Cardiac muscle cell (in vitro differentiated cells and primary cell): ENCODE results near the gene FGGY. TPM values are rescaled to one million over a fixed set of nuclear protein-coding genes. Genes with fewer than 3 reads are reported as not detected.

Source experiments
- DNase-seq, 2 donors: peaks; one replicate each; pipeline versions ENCODE4 v3.0.0 to v3.0.0-alpha.2; 2010 to 2017; ENCODE audit warnings: low read depth in 1 of 2, low spot score in 1 of 2
- H3K27ac ChIP-seq: fragments of 200-600 bp; sonication (generic); 2 replicates; pipeline ENCODE4 v1.5.1; 2016
- H3K27me3 ChIP-seq: fragments of 200-600 bp; sonication (generic); 2 replicates; pipeline ENCODE4 v1.6.0; 2016; ENCODE audit warnings: control low read depth
- H3K36me3 ChIP-seq: fragments of 200-600 bp; sonication (generic); 2 replicates; pipeline ENCODE4 v1.5.1; 2016; ENCODE audit warnings: control low read depth
- H3K4me1 ChIP-seq: fragments of 200-600 bp; sonication (generic); 2 replicates; pipeline ENCODE4 v1.8.1; 2017; ENCODE audit warnings: low read depth, mild to moderate bottlenecking, mixed run types
- H3K4me3 ChIP-seq: fragments of 200-600 bp; sonication (generic); 2 replicates; pipeline ENCODE4 v1.5.1; 2016; ENCODE audit warnings: mild to moderate bottlenecking
- H3K9me3 ChIP-seq: fragments of 200-600 bp; sonication (generic); 2 replicates; pipeline ENCODE4 v1.5.1; 2017; ENCODE audit warnings: low read depth, mild to moderate bottlenecking, control low read depth
- CTCF ChIP-seq: IDR thresholded peaks from 2 replicates; pipeline ENCODE4 v1.5.1; 2012; ENCODE audit warnings: low read depth, mild to moderate bottlenecking, low read length
- polyA plus RNA-seq: library from polyadenylated mRNA; unstranded; fragments of >200 nt; fragmentation: Nextera tagmentation; extraction: Ambion mirVana; gene quantifications from 2 replicates; pipeline ENCODE4 v1.2.1, GENCODE V29; 2016
- total RNA-seq: library from RNA; depleted of rRNA; stranded (reverse); fragments of >200 nt; gene quantifications from 2 replicates; pipeline ENCODE4 v1.2.3, GENCODE V29; 2016

The FGGY gene
- total and polyA plus RNA-seq, 2 experiments from 2014 or later: 9.8 to 14.5 TPM

DNA sequence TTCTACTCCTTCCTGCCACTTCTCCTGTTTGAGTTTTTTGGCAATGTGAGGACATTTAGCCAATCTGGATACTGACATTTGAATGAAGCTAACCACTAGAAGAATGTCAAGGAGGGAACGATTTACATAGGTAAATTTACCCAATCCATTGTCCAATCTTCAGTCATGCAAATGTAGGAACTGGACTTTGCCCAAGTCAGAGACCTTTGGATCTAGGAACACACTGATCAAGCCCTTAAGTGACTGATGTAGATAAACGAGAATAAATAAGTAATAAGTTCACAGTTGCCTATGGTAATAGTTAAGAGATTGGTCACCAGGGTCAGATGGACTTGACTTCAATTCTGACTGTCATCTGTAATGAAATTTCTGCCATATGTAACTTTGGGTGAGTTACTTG, 177.6 kb downstream of the FGGY start:
- Histone ChIP-seq H3K36me3 (no peaks in the 10 kb centered on the region), H3K27ac (no peak overlapping the region), H3K9me3 (no peaks in the 10 kb centered on the region), H3K4me1 (peaks cover 4% of the 10 kb centered on the region), H3K4me3 (no peak overlapping the region), H3K27me3 (no peaks in the 10 kb centered on the region)
- DNase-seq: no peak
- no peak for TF ChIP-seq CTCF

GRCh38 chr1:59475737-59476136, 178.8 kb downstream of the FGGY start:
- H3K4me3 ChIP-seq: no peak overlapping the region
- no peaks in the 10 kb centered on the region for H3K9me3 ChIP-seq
- TF ChIP-seq CTCF: no peak
- no peaks in the 10 kb centered on the region for H3K27me3 ChIP-seq
- H3K36me3 ChIP-seq: no peaks in the 10 kb centered on the region
- DNase-seq: no peak
- H3K4me1 ChIP-seq: peaks cover 10% of the 10 kb centered on the region
- H3K27ac ChIP-seq: no peak overlapping the region

DNA sequence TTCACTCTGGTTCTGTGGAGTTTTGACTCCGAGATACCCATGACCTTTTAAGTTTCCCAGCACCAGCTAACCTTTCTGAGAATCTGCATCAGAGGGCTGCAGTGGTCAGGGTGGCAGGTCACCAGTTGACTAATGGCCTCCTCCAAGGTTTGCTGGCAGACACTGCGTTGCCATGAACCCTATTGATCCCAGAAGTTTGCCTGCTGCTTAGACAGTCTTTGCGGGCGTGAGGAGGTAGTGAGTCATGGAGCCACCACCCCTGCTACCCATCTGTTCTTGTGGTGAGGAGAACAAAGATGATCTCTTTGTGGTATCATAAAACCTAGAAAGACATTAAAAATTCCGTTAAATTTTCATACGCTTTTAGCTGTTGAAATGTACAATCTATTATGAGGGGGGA, 180.4 kb downstream of the FGGY start:
- no peak for TF ChIP-seq CTCF
- Histone ChIP-seq H3K36me3 (no peaks in the 10 kb centered on the region), H3K4me3 (no peak overlapping the region), H3K4me1 (peaks cover 10% of the 10 kb centered on the region), H3K27me3 (no peaks in the 10 kb centered on the region), H3K9me3 (no peaks in the 10 kb centered on the region), H3K27ac (no peak overlapping the region)
- DNase-seq: no peak

GRCh38 chr1:59477867-59478266, 181.0 kb downstream of the FGGY start:
- Histone ChIP-seq H3K27me3 (no peaks in the 10 kb centered on the region), H3K9me3 (no peaks in the 10 kb centered on the region), H3K27ac (no peak overlapping the region), H3K4me3 (no peak overlapping the region), H3K4me1 (peaks cover 10% of the 10 kb centered on the region), H3K36me3 (no peaks in the 10 kb centered on the region)
- TF ChIP-seq CTCF: no peak
- no peak for DNase-seq

GRCh38 chr1:59478822-59479221, 181.9 kb downstream of the FGGY start:
- peaks cover 10% of the 10 kb centered on the region for H3K4me1 ChIP-seq
- no peak overlapping the region for H3K27ac ChIP-seq
- no peaks in the 10 kb centered on the region for H3K27me3 ChIP-seq
- H3K4me3 ChIP-seq: no peak overlapping the region
- no peak for DNase-seq
- no peaks in the 10 kb centered on the region for H3K9me3 ChIP-seq
- H3K36me3 ChIP-seq: no peaks in the 10 kb centered on the region
- no peak for TF ChIP-seq CTCF
